ENCODE measurements around the gene PCDHGB4. TPM values are rescaled to one million over a fixed set of nuclear protein-coding genes. Genes with fewer than 3 reads are reported as not detected.

The PCDHGB4 gene
- total RNA-seq, 5 donors from 2014 or later (not counting 1 experiment from before 2014, with no cell fraction given) = 0.09 to 0.29 (median 0.19) TPM

DNA sequence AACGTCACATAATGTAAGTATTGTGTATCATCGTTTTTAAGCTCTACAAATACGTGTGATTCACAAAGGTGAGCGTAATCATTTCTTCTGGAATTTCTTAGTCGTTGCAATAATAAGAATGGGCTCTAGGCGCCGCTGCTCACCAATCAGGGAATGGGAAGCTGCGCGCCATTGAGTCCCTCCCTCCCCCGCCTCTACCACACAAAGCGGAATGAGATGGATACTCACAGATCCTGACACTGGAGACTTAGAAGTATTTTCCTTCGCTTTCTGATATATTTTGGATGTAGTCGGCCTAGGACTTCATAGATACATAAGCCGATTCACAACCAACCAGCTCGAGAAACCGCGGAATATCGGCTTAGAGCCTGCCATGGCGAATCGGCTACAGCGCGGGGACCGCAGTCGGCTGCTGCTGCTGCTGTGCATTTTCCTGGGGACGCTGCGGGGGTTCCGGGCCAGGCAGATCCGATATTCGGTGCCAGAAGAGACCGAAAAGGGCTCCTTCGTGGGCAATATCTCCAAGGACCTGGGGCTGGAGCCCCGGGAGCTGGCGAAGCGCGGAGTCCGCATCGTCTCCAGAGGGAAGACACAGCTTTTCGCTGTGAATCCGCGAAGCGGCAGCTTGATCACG lies 33.5 kb downstream of the PCDHGB4 start, which contains the start of gene PCDHGA11:
Gene PCDHGA11, plus strand, starts transcription at position 197 of the 634 bp plus-strand sequence. Its CDS starts 177 bp downstream, at position 374.
- no peaks in the 10 kb centered on the region for H3K36me3 ChIP-seq (ENCODE audit: control insufficient read depth in 2 of 2, extremely low read depth in 1 of 2, insufficient read depth in 1 of 2, low read length in 1 of 2)
- H3K27ac Mint-ChIP-seq = peak within 1 kb of the TSS in 1 of 2 donors; percentile 55
- peak in 4 of 35 experiments; percentile 21 to 47 (median 28) for DNase-seq
- peak within 1 kb of the TSS; percentile 52 to 76 (median 70) for H3K4me3 Mint-ChIP-seq
- WGBS (ENCODE audit: insufficient coverage) = 15% methylated on average over 22 of the region's 42 CpGs
- peak within 1 kb of the TSS; percentile 28 to 62 for H3K4me3 ChIP-seq (ENCODE audit: control insufficient read depth in 1 of 2, extremely low read depth in 1 of 2, low read length in 1 of 2)
- peaks cover 3% of the 10 kb centered on the region for H3K9me3 ChIP-seq
- H3K9me3 Mint-ChIP-seq = peaks cover 3 to 32% (median 28%) of the 10 kb centered on the region in 3 donors
- ChIA-PET POLR2A (no interaction called here), CTCF (interaction anchor here in 1 of 2 donors (0.7 to 1.7 kb wide), 5 partner anchors 8 to 143 kb away, joined by 3 to 14 read pairs (median 5); partner anchors contain the start of gene PCDHGA10)
- H3K4me1 Mint-ChIP-seq = peaks cover 3 to 13% (median 7%) of the 10 kb centered on the region in 3 donors
- H3K27me3 ChIP-seq (replicated peaks in 1 of 2; ENCODE audit: control insufficient read depth in 2 of 2, extremely low read depth in 1 of 2, insufficient read depth in 2 of 2, low read length in 1 of 2) = peaks cover 28 to 55% of the 10 kb centered on the region in 2 experiments
- H3K27ac ChIP-seq (ENCODE audit: low read length) = no peak within 1 kb of the TSS
- peaks cover 19% of the 10 kb centered on the region for H3K36me3 Mint-ChIP-seq
- peak in 1 of 4 experiments; percentile 40 for ATAC-seq (replicated peaks in 1 of 4)
- H3K4me1 ChIP-seq (ENCODE audit: control insufficient read depth in 1 of 2, extremely low read depth in 1 of 2, insufficient read depth in 2 of 2, low read length in 2 of 2) = peaks cover 0 to 15% of the 10 kb centered on the region in 2 experiments
- peaks cover 62 to 78% of the 10 kb centered on the region in 2 donors for H3K27me3 Mint-ChIP-seq

DNA sequence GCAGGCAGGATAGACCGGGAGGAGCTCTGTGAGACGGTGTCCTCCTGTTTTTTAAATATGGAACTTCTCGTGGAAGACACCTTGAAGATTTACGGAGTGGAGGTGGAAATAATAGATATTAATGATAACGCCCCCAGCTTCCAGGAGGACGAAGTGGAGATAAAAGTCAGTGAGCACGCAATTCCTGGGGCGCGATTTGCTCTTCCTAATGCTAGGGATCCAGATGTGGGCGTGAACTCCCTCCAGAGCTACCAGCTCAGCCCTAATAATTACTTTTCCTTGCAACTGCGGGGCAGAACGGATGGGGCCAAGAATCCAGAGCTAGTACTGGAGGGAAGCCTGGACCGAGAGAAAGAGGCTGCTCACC lies 34.0 kb downstream of the PCDHGB4 start:
- H3K4me3 ChIP-seq (ENCODE audit: control insufficient read depth in 1 of 2, extremely low read depth in 1 of 2, low read length in 1 of 2) = peak overlapping the region in 1 of 2 donors; percentile 62
- Mint-ChIP-seq H3K36me3 (peaks cover 19% of the 10 kb centered on the region), H3K4me1 (peaks cover 3 to 13% (median 7%) of the 10 kb centered on the region in 3 donors), H3K4me3 (peak overlapping the region; percentile 52 to 76 (median 70)), H3K27ac (no peak overlapping the region), H3K9me3 (peaks cover 3 to 32% (median 28%) of the 10 kb centered on the region in 3 donors), H3K27me3 (peaks cover 62 to 78% of the 10 kb centered on the region in 2 donors)
- POLR2A ChIA-PET = no interaction called here
- ATAC-seq (replicated peaks in 1 of 4) (no peak), DNase-seq (no peak)
- 30% methylated on average over 9 of the region's 13 CpGs for WGBS (ENCODE audit: insufficient coverage)
- H3K4me1 ChIP-seq (ENCODE audit: control insufficient read depth in 1 of 2, extremely low read depth in 1 of 2, insufficient read depth in 2 of 2, low read length in 2 of 2) = peaks cover 0 to 15% of the 10 kb centered on the region in 2 experiments
- no peak overlapping the region for H3K27ac ChIP-seq (ENCODE audit: low read length)
- peaks cover 28 to 60% of the 10 kb centered on the region in 2 experiments for H3K27me3 ChIP-seq (replicated peaks in 1 of 2; ENCODE audit: control insufficient read depth in 2 of 2, extremely low read depth in 1 of 2, insufficient read depth in 2 of 2, low read length in 1 of 2)
- peaks cover 3% of the 10 kb centered on the region for H3K9me3 ChIP-seq
- CTCF ChIA-PET = interaction anchor here in 1 of 2 donors (1.5 to 1.7 kb wide), 2 partner anchors 9 to 136 kb away, joined by 11 to 14 read pairs; partner anchors contain the start of gene PCDHGA10
- no peaks in the 10 kb centered on the region for H3K36me3 ChIP-seq (ENCODE audit: control insufficient read depth in 2 of 2, extremely low read depth in 1 of 2, insufficient read depth in 1 of 2, low read length in 1 of 2)

GRCh38 chr5:141422742-141423291 lies 35.3 kb downstream of the PCDHGB4 start:
- POLR2A ChIA-PET = no interaction called here
- ATAC-seq (replicated peaks in 1 of 4) (no peak), DNase-seq (no peak)
- no peak overlapping the region for H3K27ac ChIP-seq (ENCODE audit: low read length)
- Mint-ChIP-seq H3K4me3 (no peak overlapping the region), H3K27me3 (peaks cover 66 to 84% of the 10 kb centered on the region in 2 donors), H3K4me1 (peaks cover 3 to 8% (median 7%) of the 10 kb centered on the region in 3 donors), H3K36me3 (peaks cover 19% of the 10 kb centered on the region), H3K9me3 (peaks cover 2 to 35% (median 34%) of the 10 kb centered on the region in 3 donors), H3K27ac (no peak overlapping the region)
- H3K4me3 ChIP-seq (ENCODE audit: control insufficient read depth in 1 of 2, extremely low read depth in 1 of 2, low read length in 1 of 2) = peak overlapping the region in 1 of 2 donors; percentile 41
- WGBS (ENCODE audit: insufficient coverage) = 35% methylated on average over 42 of the region's 42 CpGs
- CTCF ChIA-PET = no interaction called here
- peaks cover 35 to 66% of the 10 kb centered on the region in 2 experiments for H3K27me3 ChIP-seq (replicated peaks in 1 of 2; ENCODE audit: control insufficient read depth in 2 of 2, extremely low read depth in 1 of 2, insufficient read depth in 2 of 2, low read length in 1 of 2)
- H3K9me3 ChIP-seq = peaks cover 3% of the 10 kb centered on the region
- no peaks in the 10 kb centered on the region for H3K36me3 ChIP-seq (ENCODE audit: control insufficient read depth in 2 of 2, extremely low read depth in 1 of 2, insufficient read depth in 1 of 2, low read length in 1 of 2)
- peaks cover 0 to 10% of the 10 kb centered on the region in 2 experiments for H3K4me1 ChIP-seq (ENCODE audit: control insufficient read depth in 1 of 2, extremely low read depth in 1 of 2, insufficient read depth in 2 of 2, low read length in 2 of 2)

DNA sequence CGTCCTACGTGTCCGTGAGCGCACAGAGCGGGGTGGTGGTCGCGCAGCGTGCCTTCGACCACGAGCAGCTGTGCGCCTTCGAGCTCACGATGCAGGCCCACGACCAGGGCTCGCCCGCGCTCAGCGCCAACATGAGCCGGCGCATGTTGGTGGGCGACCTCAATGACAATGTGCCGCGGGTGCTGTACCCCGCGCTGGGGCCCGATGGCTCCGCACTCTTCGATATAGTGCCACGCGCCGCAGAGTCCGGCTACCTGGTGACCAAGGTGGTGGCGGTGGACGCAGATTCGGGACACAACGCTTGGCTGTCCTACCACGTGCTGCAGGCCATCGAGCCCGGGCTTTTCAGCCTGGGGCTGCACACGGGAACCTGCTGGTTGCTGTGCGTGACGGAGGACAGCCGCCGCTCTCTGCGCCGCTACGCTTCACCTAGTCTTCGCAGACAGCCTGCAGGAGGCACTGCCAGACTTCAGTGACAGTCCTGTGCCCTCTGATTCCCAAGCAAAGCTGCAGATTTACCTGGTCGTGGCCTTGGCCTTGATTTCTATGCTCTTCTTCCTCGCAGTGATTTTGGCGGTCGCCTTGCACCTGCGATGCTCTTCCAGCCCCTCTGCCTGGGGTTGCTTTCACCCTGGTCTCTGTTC lies 40.4 kb downstream of the PCDHGB4 start:
- H3K27me3 ChIP-seq (replicated peaks in 1 of 2; ENCODE audit: control insufficient read depth in 2 of 2, extremely low read depth in 1 of 2, insufficient read depth in 2 of 2, low read length in 1 of 2) = peaks cover 34 to 61% of the 10 kb centered on the region in 2 experiments
- no peak overlapping the region for H3K4me3 ChIP-seq (ENCODE audit: control insufficient read depth in 1 of 2, extremely low read depth in 1 of 2, low read length in 1 of 2)
- H3K36me3 ChIP-seq (ENCODE audit: control insufficient read depth in 2 of 2, extremely low read depth in 1 of 2, insufficient read depth in 1 of 2, low read length in 1 of 2) = no peaks in the 10 kb centered on the region
- peaks cover 7% of the 10 kb centered on the region for H3K9me3 ChIP-seq
- Mint-ChIP-seq H3K9me3 (peaks cover 13 to 29% (median 29%) of the 10 kb centered on the region in 3 donors), H3K36me3 (peaks cover 7% of the 10 kb centered on the region), H3K27ac (no peak overlapping the region), H3K4me3 (no peak overlapping the region), H3K4me1 (peaks cover 6 to 17% (median 10%) of the 10 kb centered on the region in 3 donors), H3K27me3 (peaks cover 64 to 79% of the 10 kb centered on the region in 2 donors)
- ATAC-seq (replicated peaks in 1 of 4) (no peak), DNase-seq (no peak)
- no peak overlapping the region for H3K27ac ChIP-seq (ENCODE audit: low read length)
- CTCF ChIA-PET = interaction anchor here in 1 of 2 donors (1.2 kb wide), 1 partner anchor 10 kb away, joined by 4 read pairs; the partner anchor contains the start of gene PCDHGB7
- WGBS (ENCODE audit: insufficient coverage) = 61% methylated on average over 53 of the region's 53 CpGs
- POLR2A ChIA-PET = interaction anchor here in 1 of 2 donors (0.6 kb wide), 1 partner anchor 206 kb away, joined by 3 read pairs; no protein-coding TSS in a partner anchor
- H3K4me1 ChIP-seq (ENCODE audit: control insufficient read depth in 1 of 2, extremely low read depth in 1 of 2, insufficient read depth in 2 of 2, low read length in 2 of 2) = peaks cover 0 to 11% of the 10 kb centered on the region in 2 experiments

GRCh38 chr5:141430332-141431113 lies 43.0 kb downstream of the PCDHGB4 start, which contains the start of gene PCDHGA12:
Gene PCDHGA12 (plus strand): TSS chr5:141430507. CDS start chr5:141430760, 253 bp downstream.
- Mint-ChIP-seq H3K9me3 (peaks cover 13 to 31% (median 29%) of the 10 kb centered on the region in 3 donors), H3K4me3 (peak within 1 kb of the TSS; percentile 49 to 68 (median 68)), H3K27ac (peak within 1 kb of the TSS in 1 of 2 donors; percentile 15), H3K36me3 (peaks cover 7% of the 10 kb centered on the region), H3K4me1 (peaks cover 6 to 17% (median 10%) of the 10 kb centered on the region in 3 donors), H3K27me3 (peaks cover 57 to 77% of the 10 kb centered on the region in 2 donors)
- peaks cover 34 to 64% of the 10 kb centered on the region in 2 experiments for H3K27me3 ChIP-seq (replicated peaks in 1 of 2; ENCODE audit: control insufficient read depth in 2 of 2, extremely low read depth in 1 of 2, insufficient read depth in 2 of 2, low read length in 1 of 2)
- H3K27ac ChIP-seq (ENCODE audit: low read length) = no peak within 1 kb of the TSS
- DNase-seq (no peak), ATAC-seq (replicated peaks in 1 of 4) (peak in 1 of 4 experiments; percentile 24)
- H3K36me3 ChIP-seq (ENCODE audit: control insufficient read depth in 2 of 2, extremely low read depth in 1 of 2, insufficient read depth in 1 of 2, low read length in 1 of 2) = no peaks in the 10 kb centered on the region
- ChIA-PET CTCF (interaction anchor here (0.5 to 2.1 kb wide), 17 partner anchors 12 to 133 kb away, joined by 3 to 12 read pairs (median 4); partner anchors contain the start of gene PCDHGA10 (in 1 of the 2)), POLR2A (interaction anchor here in 1 of 2 donors (0.7 kb wide), 1 partner anchor 11 kb away, joined by 3 read pairs; no protein-coding TSS in a partner anchor)
- 18% methylated on average over 25 of the region's 33 CpGs for WGBS (ENCODE audit: insufficient coverage)
- peaks cover 0 to 11% of the 10 kb centered on the region in 2 experiments for H3K4me1 ChIP-seq (ENCODE audit: control insufficient read depth in 1 of 2, extremely low read depth in 1 of 2, insufficient read depth in 2 of 2, low read length in 2 of 2)
- peak within 1 kb of the TSS in 1 of 2 donors; percentile 33 for H3K4me3 ChIP-seq (ENCODE audit: control insufficient read depth in 1 of 2, extremely low read depth in 1 of 2, low read length in 1 of 2)
- H3K9me3 ChIP-seq = peaks cover 4% of the 10 kb centered on the region
